Heart right ventricle (tissue), 16 donors: ENCODE measurements around the gene DRC1. TPM values are rescaled to one million over a fixed set of nuclear protein-coding genes. Genes with fewer than 3 reads are reported as not detected.
A peak's percentile ranks its signal among the peaks of the same experiment; 100 is the strongest.
"Not testable (repeated sequence)": the region's sequence is repeated elsewhere in the genome, so short reads cannot be mapped to it uniquely, and the experiment has no call there.

Experiments used
- ATAC-seq, 8 donors: fragments of 200-7000 bp; cut with Tn5 transposase; one replicate each; pipeline ENCODE4 v1.9.1; 2020; ENCODE audit warnings: mild to moderate bottlenecking in 8 of 8, moderate library complexity in 8 of 8, moderate number of reproducible peaks in 1 of 8
- DNase-seq, 2 donors: peaks; one replicate each; pipeline ENCODE4 v3.0.0-alpha.2; 2020
- H3K27ac ChIP-seq, 10 donors: fragments of 200-600 bp; sonication (generic) in 2 of 10; one replicate each; pipeline versions ENCODE4 v1.5.0 to v1.8.0; 2020 to 2022; ENCODE audit warnings: mild to moderate bottlenecking in 3 of 10
- H3K27me3 ChIP-seq, 7 donors: fragments of 200-600 bp; one replicate each; pipeline ENCODE4 v1.8.0; 2021 to 2022; ENCODE audit warnings: mild to moderate bottlenecking in 2 of 7
- H3K36me3 ChIP-seq, 9 donors: fragments of 200-600 bp; sonication (generic) in 1 of 9; one replicate each; pipeline versions ENCODE4 v1.5.0 to v1.8.0; 2020 to 2022; ENCODE audit warnings: mild to moderate bottlenecking in 2 of 9
- H3K4me1 ChIP-seq, 9 donors: fragments of 200-600 bp; sonication (generic) in 1 of 9; one replicate each; pipeline versions ENCODE4 v1.5.0 to v1.8.0; 2020 to 2022; ENCODE audit warnings: mild to moderate bottlenecking in 4 of 9
- H3K4me3 ChIP-seq, 10 donors: fragments of 200-600 bp; sonication (generic) in 2 of 10; one replicate each; pipeline versions ENCODE4 v1.5.0 to v1.8.0; 2020 to 2022; ENCODE audit warnings: mild to moderate bottlenecking in 7 of 10, moderate library complexity in 2 of 10
- H3K9me3 ChIP-seq, 11 donors: fragments of 200-600 bp in 10 of 11; sonication (generic) in 2 of 11; one replicate each; pipeline versions ENCODE4 v1.5.0 to v1.8.0; 2013 to 2022; ENCODE audit warnings: mild to moderate bottlenecking in 2 of 11, control low read depth in 1 of 11, moderate library complexity in 1 of 11
- WGBS, 2 donors: extraction: QIAGEN DNeasy Blood & Tissue Kit; methylation state at CpG; one replicate each; pipeline ENCODE4 v1.1.7; 2013; ENCODE audit warnings: inconsistent platforms in 1 of 2; 5-methylcytosine and 5-hydroxymethylcytosine counted together
- intact Hi-C, 10 donors: fragments of 100-400 bp; cut with DNase I; formaldehyde crosslinking; loops; one replicate each; pipeline versions ENCODE4 v1.11.1 to v1.14.2; 2022
- polyA plus RNA-seq, 2 donors: library from polyadenylated mRNA; stranded (reverse); fragments of 200-250 nt; gene quantifications; one replicate each; pipeline ENCODE4 v1.2.3, GENCODE V29; 2013
- total RNA-seq, 10 donors: library from RNA; stranded (reverse); fragmentation: NEBNext Ultra II Directional in 3 of 10; extraction: Animal tissue kit (Norgen Biotek cat#: 25700) in 3 of 10; gene quantifications; one replicate each; pipeline versions ENCODE4 v1.2.1 to v1.2.4, GENCODE V29; 2021 to 2023
- TF ChIP-seq, protein P1 (sequence below), 9 donors: fragments of 200-600 bp; sonication (generic) in 2 of 9; IDR thresholded peaks; one replicate each; pipeline versions ENCODE4 v1.5.0 to v1.8.0; 2021 to 2022; ENCODE audit warnings: antibody characterized with exemption in 9 of 9, mild to moderate bottlenecking in 5 of 9, moderate library complexity in 1 of 9
- donor health status: Arrhythmogenic right ventricular cardiomyopathy.
- donor health status: ischemic (EF 13 %, LVEDD 7.1; RV severe dilation, severe dysfunction).
- donor health status: healthy with polysubstance abuse.
- donor health status: DM: no; HTN: yes; CAD: no.
- donor health status: DM: no; HTN: no; CAD: no.
- donor health status: ischemic (EF 25% LVEDD 6.9; RV normal size, moderate dysfunction).
- donor health status: ischemic (EF 25% LVEDD 5.7; RV mildly dilated, moderate dysfunction).
- donor health status: healthy.
- donor health status: DM: yes; HTN: yes; CAD: no.
- donor health status: Ischemic cardiomyopathy.
- donor health status: ischemic (EF 35%, LVEDD 5.7; RV mildly dilated, moderate dysfunction).
- donor health status: nonischemic (EF 11% LVEDD 7.7; RV severe dilation, severe dysfunction).
- donor health status: DM: yes; HTN: yes; CAD: no.
- donor health status: PGD.
- donor health status: ischemic (EF 29% LVEDD 5.4; RV normal size, mild dysfunction).
- donor health status: nonischemic (EF 23%, LVEDD 6.1; RV moderate dilation, normal function).

DRC1 gene
- total and polyA plus RNA-seq, 12 donors, result 0.06 to 0.37 (median 0.20) TPM; not detected in 8

DNA sequence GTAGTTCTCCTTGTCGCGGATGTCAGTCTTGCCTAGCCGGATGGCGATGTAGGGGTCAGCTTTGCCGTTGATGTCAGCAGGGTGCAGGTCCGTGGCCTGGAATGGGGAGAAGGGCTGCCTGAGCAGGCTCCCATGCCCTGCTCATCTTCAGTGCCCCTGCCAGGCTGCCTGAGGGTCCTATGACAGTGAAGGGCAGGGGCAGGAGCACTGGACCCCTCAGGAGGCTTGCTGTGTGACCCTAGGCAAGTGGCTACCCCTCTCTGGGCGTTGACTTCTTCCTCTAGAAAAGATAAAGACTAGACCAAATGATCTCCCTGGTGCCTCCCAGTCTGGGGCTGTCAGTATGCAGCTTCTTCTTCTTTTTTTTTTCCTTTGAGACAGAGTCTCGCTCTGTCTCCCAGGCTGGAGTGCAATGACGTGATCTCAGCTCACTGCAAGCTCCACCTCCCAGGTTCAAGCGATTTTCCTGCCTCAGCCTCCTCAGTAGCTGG is 64.3 kb downstream of the DRC1 start:
- Histone ChIP-seq H3K4me1 (peaks cover 0 to 7% (median 0%) of the 10 kb centered on the region in 9 donors), H3K36me3 (no peaks in the 10 kb centered on the region), H3K9me3 (peaks cover 0 to 18% (median 8%) of the 10 kb centered on the region in 11 donors), H3K27ac (no peak overlapping the region), H3K27me3 (no peaks in the 10 kb centered on the region), H3K4me3 (no peak overlapping the region)
- intact Hi-C loops, result no loop called here
- TF ChIP-seq, protein P1, sequence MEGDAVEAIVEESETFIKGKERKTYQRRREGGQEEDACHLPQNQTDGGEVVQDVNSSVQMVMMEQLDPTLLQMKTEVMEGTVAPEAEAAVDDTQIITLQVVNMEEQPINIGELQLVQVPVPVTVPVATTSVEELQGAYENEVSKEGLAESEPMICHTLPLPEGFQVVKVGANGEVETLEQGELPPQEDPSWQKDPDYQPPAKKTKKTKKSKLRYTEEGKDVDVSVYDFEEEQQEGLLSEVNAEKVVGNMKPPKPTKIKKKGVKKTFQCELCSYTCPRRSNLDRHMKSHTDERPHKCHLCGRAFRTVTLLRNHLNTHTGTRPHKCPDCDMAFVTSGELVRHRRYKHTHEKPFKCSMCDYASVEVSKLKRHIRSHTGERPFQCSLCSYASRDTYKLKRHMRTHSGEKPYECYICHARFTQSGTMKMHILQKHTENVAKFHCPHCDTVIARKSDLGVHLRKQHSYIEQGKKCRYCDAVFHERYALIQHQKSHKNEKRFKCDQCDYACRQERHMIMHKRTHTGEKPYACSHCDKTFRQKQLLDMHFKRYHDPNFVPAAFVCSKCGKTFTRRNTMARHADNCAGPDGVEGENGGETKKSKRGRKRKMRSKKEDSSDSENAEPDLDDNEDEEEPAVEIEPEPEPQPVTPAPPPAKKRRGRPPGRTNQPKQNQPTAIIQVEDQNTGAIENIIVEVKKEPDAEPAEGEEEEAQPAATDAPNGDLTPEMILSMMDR (IDR thresholded peaks at IDR 0.05), result no peak
- no peak for ATAC-seq
- no peak for DNase-seq
- WGBS, 2 donors, result 84 to 86% methylated on average over 10 of the region's 10 CpGs

DNA sequence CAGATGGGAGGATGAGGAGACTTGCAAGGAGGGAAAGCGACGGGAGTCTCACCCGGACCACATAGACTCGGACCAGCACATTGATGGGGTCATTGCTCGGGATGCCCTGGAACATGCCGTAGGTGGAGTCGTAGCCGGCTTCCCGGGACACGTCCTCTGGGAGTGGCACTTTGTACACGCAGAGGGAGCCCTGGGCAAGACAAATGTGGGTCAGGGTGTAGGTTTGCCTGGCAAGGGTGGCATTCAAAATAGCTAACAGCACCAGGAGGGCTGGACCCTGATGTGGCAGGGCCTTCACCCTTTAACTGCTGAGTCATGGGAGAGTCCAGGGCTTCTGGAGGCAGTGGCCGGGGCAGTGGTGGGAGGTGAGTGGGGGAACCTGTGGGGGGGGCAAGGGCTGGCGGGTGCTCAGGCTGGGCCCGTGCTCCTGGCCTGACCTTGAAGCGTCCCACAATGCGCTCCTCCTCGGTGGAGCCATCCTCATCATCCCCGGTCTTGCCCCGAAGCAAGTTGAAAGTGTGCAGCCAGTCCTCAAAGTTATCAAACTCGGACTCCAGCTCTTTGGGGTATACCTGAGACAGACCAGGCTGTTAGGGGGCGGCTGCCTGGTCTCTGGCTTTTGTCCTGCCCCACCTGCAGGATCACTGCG is 65.1 kb downstream of the DRC1 start:
- no peaks in the 10 kb centered on the region for H3K27me3 ChIP-seq
- no peak overlapping the region for H3K27ac ChIP-seq
- DNase-seq (no peak), ATAC-seq (no peak)
- H3K9me3 ChIP-seq, result peaks cover 0 to 18% (median 8%) of the 10 kb centered on the region in 11 donors
- H3K4me3 ChIP-seq, result no peak overlapping the region
- no peaks in the 10 kb centered on the region for H3K36me3 ChIP-seq
- H3K4me1 ChIP-seq, result peaks cover 0 to 7% (median 0%) of the 10 kb centered on the region in 9 donors
- intact Hi-C loops, result no loop called here
- TF ChIP-seq, protein P1 (IDR thresholded peaks at IDR 0.05), result no peak
- WGBS, 2 donors, result 82 to 89% methylated on average over 22 of the region's 22 CpGs

DNA sequence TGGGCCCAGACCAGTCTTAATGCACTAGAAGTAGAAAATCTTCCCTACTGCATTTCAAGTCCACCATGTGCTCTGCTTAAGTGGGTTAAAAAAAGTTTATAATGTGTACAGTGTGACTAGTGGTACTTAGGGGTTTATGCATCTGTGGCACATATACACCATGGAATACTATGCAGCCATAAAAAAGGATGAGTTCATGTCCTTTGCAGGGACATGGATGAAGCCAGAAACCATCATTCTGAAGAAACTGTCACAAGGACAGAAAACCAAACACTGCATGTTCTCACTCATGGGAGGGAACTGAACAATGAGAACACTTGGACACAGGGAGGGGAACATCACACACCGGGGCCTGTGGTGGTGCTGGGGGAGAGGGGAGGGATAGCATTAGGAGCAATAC is 66.8 kb downstream of the DRC1 start:
- ATAC-seq, H3K4me1 ChIP-seq, H3K27ac ChIP-seq, intact Hi-C loops, H3K36me3 ChIP-seq, DNase-seq, H3K4me3 ChIP-seq, H3K27me3 ChIP-seq: not testable (repeated sequence)
- 94 to 100% methylated on average over 1 of the region's 1 CpG for WGBS, 2 donors
- H3K9me3 ChIP-seq, result peaks cover 0 to 18% (median 8%) of the 10 kb centered on the region in 11 donors

DNA sequence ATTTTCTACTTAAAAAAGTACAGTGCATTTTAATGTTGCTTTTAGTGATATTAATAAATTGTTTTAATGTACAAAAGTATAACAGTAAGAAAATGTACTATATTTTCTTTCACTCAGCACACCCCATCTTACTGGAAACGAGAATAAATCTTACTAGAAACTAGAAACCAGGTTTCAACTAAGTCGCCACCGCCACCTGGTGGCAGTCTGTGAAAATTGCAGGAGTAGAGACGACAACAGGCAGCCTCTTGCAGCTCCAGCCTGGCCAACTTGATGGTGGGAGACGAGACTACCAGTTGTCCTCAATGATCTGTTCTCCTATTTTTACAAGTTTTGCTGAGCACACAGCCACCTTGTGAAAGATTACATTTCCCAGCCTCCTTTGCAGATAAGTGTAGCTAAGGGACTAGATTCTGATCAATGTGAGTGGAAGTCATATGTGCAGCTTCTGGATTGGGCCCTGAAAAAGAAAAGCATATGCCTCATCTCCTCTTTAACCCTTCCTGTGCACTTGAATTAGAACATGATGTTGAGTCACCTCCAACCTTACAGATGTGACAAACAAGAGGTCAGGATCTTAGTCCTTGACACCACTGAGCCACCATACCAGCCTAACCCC is 67.5 kb downstream of the DRC1 start:
- DNase-seq (no peak), ATAC-seq (no peak)
- Histone ChIP-seq H3K4me1 (no peaks in the 10 kb centered on the region), H3K27me3 (no peaks in the 10 kb centered on the region), H3K36me3 (no peaks in the 10 kb centered on the region), H3K4me3 (no peak overlapping the region), H3K27ac (no peak overlapping the region), H3K9me3 (peaks cover 0 to 18% (median 8%) of the 10 kb centered on the region in 11 donors)
- WGBS, 2 donors, result 10 to 15% methylated on average over 5 of the region's 5 CpGs
- intact Hi-C loops, result no loop called here
- TF ChIP-seq, protein P1 (IDR thresholded peaks at IDR 0.05), result peak in 7 of 9 donors; percentile 30 to 70 (median 41)

DNA sequence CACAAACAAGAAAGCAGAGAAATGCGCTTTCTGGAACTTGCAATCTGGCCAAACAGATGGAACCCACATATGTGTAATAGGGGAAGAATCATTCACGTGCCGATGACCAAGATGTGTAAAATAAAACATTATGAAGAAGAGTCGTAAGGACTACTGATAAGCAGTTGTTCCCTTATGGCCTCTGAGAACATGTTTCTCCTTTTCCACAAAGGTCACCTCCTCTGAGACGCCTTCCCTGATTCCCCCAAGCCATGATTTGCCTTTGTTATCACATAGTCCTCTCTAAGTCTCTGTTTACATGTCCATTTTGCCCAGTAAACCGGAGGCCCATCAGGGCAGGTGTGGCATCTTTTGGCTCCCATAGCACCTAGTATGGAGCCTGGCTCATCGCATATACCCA is 68.2 kb downstream of the DRC1 start:
- Histone ChIP-seq H3K4me3 (no peak overlapping the region), H3K36me3 (no peaks in the 10 kb centered on the region), H3K9me3 (peaks cover 0 to 18% (median 8%) of the 10 kb centered on the region in 11 donors), H3K27ac (no peak overlapping the region), H3K4me1 (no peaks in the 10 kb centered on the region), H3K27me3 (no peaks in the 10 kb centered on the region)
- TF ChIP-seq, protein P1 (IDR thresholded peaks at IDR 0.05), result no peak
- DNase-seq (no peak), ATAC-seq (no peak)
- intact Hi-C loops, result no loop called here
- 90 to 93% methylated on average over 7 of the region's 7 CpGs for WGBS, 2 donors
